ENCODE measurements around the gene MINAR1.

GRCh38 chr15:79455943-79456342 lies 23.8 kb downstream of the MINAR1 start:
- TF ChIP-seq, protein P1, sequence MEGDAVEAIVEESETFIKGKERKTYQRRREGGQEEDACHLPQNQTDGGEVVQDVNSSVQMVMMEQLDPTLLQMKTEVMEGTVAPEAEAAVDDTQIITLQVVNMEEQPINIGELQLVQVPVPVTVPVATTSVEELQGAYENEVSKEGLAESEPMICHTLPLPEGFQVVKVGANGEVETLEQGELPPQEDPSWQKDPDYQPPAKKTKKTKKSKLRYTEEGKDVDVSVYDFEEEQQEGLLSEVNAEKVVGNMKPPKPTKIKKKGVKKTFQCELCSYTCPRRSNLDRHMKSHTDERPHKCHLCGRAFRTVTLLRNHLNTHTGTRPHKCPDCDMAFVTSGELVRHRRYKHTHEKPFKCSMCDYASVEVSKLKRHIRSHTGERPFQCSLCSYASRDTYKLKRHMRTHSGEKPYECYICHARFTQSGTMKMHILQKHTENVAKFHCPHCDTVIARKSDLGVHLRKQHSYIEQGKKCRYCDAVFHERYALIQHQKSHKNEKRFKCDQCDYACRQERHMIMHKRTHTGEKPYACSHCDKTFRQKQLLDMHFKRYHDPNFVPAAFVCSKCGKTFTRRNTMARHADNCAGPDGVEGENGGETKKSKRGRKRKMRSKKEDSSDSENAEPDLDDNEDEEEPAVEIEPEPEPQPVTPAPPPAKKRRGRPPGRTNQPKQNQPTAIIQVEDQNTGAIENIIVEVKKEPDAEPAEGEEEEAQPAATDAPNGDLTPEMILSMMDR (IDR thresholded peaks at IDR 0.05): no peak
- no peak for TF ChIP-seq POLR2A (IDR thresholded peaks at IDR 0.05)

All from lower leg skin (tissue), 3 donors.